A673 (cell line): ENCODE measurements around the gene NPTX1. TPM values are rescaled to one million over a fixed set of nuclear protein-coding genes. Genes with fewer than 3 reads are reported as not detected.

ENCODE experiments used
- BruUV-seq: library from RNA; stranded (reverse); fragments of 400-500 nt; replicated peaks from 2 replicates; lab custom pipeline; 2021; lab: Mats Ljungman, UMichigan
- CTCF ChIA-PET: fragments of 300-600 bp; sonication (Branson Sonifier 250); formaldehyde crosslinking; loops from one replicate; lab custom pipeline; 2022; ENCODE audit warnings: antibody characterized with exemption; lab: Charles Lee
- POLR2A ChIA-PET: fragments of 300-600 bp; sonication (Branson Sonifier 250); formaldehyde crosslinking; loops from one replicate; lab custom pipeline; 2022; ENCODE audit warnings: antibody characterized with exemption; ENCODE audit not compliant: low non-redundant PET; lab: Charles Lee
- DNase-seq: peaks from one replicate; pipeline ENCODE4 v3.0.0-alpha.2; 2015; ENCODE audit warnings: low spot score
- H3K27ac ChIP-seq: fragments of 200-600 bp; sonication (generic); 2 replicates; pipeline ENCODE4 v1.5.1; 2016; ENCODE audit warnings: mixed run types, low read depth, mild to moderate bottlenecking, mixed read lengths, antibody characterized with exemption, low read length; ENCODE audit not compliant: poor library complexity, severe bottlenecking
- H3K27me3 ChIP-seq: fragments of 200-600 bp; sonication (generic); replicated peaks from 2 replicates; pipeline ENCODE4 v1.6.1; 2017; ENCODE audit warnings: mixed run types, low read depth, mild to moderate bottlenecking, mixed read lengths, antibody characterized with exemption, low read length; ENCODE audit not compliant: insufficient read depth, poor library complexity
- H3K36me3 ChIP-seq: fragments of 200-600 bp; sonication (generic); 2 replicates; pipeline ENCODE4 v1.6.1; 2016; ENCODE audit warnings: mixed run types, mild to moderate bottlenecking, mixed read lengths, antibody characterized with exemption, low read length; ENCODE audit not compliant: insufficient read depth, poor library complexity, severe bottlenecking
- H3K4me1 ChIP-seq: fragments of 200-600 bp; sonication (generic); 2 replicates; pipeline ENCODE4 v1.6.1; 2017; ENCODE audit warnings: mixed run types, mild to moderate bottlenecking, mixed read lengths, antibody characterized with exemption, low read length; ENCODE audit not compliant: insufficient read depth, poor library complexity, severe bottlenecking
- H3K4me3 ChIP-seq: fragments of 200-600 bp; sonication (generic); 2 replicates; pipeline ENCODE4 v1.5.1; 2016; ENCODE audit warnings: low read depth, mixed run types, mild to moderate bottlenecking, mixed read lengths, low read length; ENCODE audit not compliant: poor library complexity, severe bottlenecking
- H3K9me3 ChIP-seq: fragments of 200-600 bp; sonication (generic); 2 replicates; pipeline ENCODE4 v1.6.1; 2016; ENCODE audit warnings: mixed run types, low read depth, mild to moderate bottlenecking, mixed read lengths, antibody characterized with exemption, low read length; ENCODE audit not compliant: poor library complexity, severe bottlenecking
- EZH2 ChIP-seq: fragments of 200-600 bp; sonication (generic); IDR thresholded peaks from 2 replicates; pipeline ENCODE4 v1.6.1; 2017; ENCODE audit warnings: borderline replicate concordance, low read depth, mild to moderate bottlenecking, mixed read lengths, antibody characterized with exemption, low read length; ENCODE audit not compliant: poor library complexity, severe bottlenecking
- intact Hi-C: fragments of 100-400 bp; cut with micrococcal nuclease; formaldehyde crosslinking; loops from one replicate; pipeline ENCODE4 v1.10.0; 2022; ENCODE audit not compliant: unreplicated experiment
- total RNA-seq: library from RNA; stranded (reverse); gene quantifications from 2 replicates; pipeline ENCODE4 v1.2.3, GENCODE V29; 2021
- TF ChIP-seq, protein P1 (sequence below): fragments of 300-800, 200-600 bp; sonication (generic); conservative IDR thresholded peaks from 2 replicates; pipeline ENCODE4 v1.5.1; 2017; ENCODE audit warnings: low read depth, mild to moderate bottlenecking, antibody characterized with exemption, low read length, moderate library complexity, mixed read lengths

The NPTX1 gene
- total RNA-seq, 1 experiment from 2014 or later = 0.43 TPM

GRCh38 chr17:80477647-80478478 lies 1.5 kb upstream of the NPTX1 start:
- H3K9me3 ChIP-seq = no peaks in the 10 kb centered on the region
- BruUV-seq = no TSS peak
- peaks cover 99% of the 10 kb centered on the region for H3K27me3 ChIP-seq
- TF ChIP-seq EZH2 = no peak
- TF ChIP-seq, protein P1, sequence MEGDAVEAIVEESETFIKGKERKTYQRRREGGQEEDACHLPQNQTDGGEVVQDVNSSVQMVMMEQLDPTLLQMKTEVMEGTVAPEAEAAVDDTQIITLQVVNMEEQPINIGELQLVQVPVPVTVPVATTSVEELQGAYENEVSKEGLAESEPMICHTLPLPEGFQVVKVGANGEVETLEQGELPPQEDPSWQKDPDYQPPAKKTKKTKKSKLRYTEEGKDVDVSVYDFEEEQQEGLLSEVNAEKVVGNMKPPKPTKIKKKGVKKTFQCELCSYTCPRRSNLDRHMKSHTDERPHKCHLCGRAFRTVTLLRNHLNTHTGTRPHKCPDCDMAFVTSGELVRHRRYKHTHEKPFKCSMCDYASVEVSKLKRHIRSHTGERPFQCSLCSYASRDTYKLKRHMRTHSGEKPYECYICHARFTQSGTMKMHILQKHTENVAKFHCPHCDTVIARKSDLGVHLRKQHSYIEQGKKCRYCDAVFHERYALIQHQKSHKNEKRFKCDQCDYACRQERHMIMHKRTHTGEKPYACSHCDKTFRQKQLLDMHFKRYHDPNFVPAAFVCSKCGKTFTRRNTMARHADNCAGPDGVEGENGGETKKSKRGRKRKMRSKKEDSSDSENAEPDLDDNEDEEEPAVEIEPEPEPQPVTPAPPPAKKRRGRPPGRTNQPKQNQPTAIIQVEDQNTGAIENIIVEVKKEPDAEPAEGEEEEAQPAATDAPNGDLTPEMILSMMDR = peak; percentile 53
- ChIA-PET CTCF (interaction anchor here (0.6 to 0.9 kb wide), 2 partner anchors 51 to 511 kb away, joined by 3 to 8 read pairs; no protein-coding TSS in a partner anchor), POLR2A (no interaction called here)
- peak; percentile 68 for DNase-seq
- no peaks in the 10 kb centered on the region for H3K36me3 ChIP-seq
- intact Hi-C loops = no loop called here
- no peak overlapping the region for H3K27ac ChIP-seq
- H3K4me3 ChIP-seq = no peak overlapping the region
- peaks cover 36% of the 10 kb centered on the region for H3K4me1 ChIP-seq

DNA sequence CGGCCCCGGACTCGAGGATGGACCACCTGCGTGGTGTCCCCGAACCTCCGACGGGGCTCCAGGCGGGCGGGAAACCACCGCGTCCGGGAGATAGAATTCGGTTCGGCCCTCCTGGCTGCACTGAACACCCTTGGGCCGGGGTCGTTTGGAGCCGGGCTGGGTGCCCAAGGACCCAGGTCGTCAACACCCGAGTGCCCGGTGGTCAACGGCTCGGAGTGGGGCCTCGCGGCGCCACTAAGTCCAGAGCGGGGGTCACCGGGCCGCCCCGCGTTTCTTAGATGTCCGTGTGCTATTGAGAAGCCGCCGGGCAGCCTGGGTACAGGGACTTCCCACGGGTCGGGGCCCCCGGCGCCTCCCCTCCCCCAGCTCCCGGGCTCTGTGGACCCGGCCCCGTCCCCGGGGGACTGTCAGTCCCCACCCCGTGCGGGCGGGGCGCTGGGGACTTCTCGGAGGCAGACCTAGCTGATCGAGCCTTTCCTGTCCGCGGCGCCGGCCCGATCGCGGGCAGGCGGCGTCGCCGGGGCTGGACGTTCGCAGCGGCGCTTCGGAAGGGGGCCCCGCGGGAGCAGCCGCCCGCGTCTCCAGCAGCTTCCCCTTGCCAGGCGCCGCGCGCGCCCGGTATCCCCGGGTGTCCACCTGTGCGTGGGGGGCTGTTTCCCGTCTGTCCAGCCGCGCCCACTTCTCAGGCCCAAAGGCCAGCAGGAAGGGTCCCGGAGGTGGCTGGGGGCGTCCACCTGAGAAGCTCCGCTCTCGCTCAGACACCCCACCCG lies 655 bp upstream of the NPTX1 start:
- H3K4me3 ChIP-seq = peak overlapping the region; percentile 25
- H3K27ac ChIP-seq = no peak overlapping the region
- ChIA-PET POLR2A (interaction anchor here (0.5 kb wide), 1 partner anchor 432 kb away, joined by 3 read pairs; no protein-coding TSS in a partner anchor), CTCF (interaction anchor here (0.9 kb wide), 1 partner anchor 50 kb away, joined by 3 read pairs; no protein-coding TSS in a partner anchor)
- DNase-seq = no peak
- intact Hi-C loops = no loop called here
- TF ChIP-seq, protein P1 = no peak
- peak; percentile 95 for TF ChIP-seq EZH2
- BruUV-seq = no TSS peak
- H3K4me1 ChIP-seq = peaks cover 36% of the 10 kb centered on the region
- H3K36me3 ChIP-seq = no peaks in the 10 kb centered on the region
- peaks cover 99% of the 10 kb centered on the region for H3K27me3 ChIP-seq
- no peaks in the 10 kb centered on the region for H3K9me3 ChIP-seq

DNA sequence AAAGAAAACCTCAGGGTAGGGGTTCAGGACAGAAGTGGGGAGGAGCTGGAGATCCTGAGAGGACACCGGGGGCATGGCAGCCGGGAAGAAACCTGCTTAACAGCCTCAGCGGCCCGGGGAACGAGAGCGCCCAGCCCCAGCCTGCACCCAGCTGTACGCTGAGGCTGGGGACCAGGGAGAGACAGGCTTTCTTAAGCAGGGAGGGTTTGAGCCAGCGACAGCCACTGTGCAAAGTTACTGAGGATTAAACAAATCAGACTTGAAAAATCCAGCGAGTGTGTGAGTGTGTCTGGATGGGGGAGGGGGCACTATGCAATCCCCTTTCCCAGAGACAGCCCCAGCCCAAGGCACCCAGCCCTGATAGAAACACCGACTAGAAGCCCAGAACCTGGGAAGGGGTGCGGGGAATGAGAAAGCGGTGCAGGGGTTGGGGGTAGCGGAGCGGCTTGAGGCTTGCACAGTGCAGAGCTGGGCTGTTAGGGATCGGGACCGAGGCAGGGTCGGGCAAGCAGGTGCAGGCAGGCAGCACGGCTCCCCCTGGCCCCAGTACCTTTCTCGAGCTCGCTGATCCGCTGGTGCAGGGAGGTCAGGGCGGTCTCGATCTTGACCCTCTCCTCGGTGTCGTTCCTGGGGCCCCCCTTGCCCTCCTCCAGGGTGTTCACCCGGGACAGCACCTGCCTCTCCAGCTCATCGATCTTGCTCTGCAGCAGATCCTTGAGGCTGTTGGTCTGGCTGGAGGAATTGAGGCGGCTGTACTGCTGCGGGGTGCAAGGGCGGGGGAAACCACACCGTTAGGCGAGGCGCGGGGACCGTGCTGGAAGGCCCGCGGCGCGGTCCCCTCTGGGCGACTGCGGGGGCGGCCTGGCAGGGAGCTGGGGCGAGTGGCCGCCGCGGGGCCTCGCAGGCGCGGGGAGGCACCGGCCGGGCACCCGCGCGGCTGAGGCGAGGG lies 1.2 kb downstream of the NPTX1 start:
- TF ChIP-seq, protein P1 = no peak
- peak; percentile 77 for TF ChIP-seq EZH2

More for the DNA sequence above, 1.2 kb downstream of the NPTX1 start:
- ChIA-PET CTCF (interaction anchor here (0.6 to 1.0 kb wide), 2 partner anchors 21 to 384 kb away, joined by 3 to 4 read pairs; no protein-coding TSS in a partner anchor), POLR2A (no interaction called here)
- Histone ChIP-seq H3K9me3 (no peaks in the 10 kb centered on the region), H3K4me3 (peak overlapping the region; percentile 15), H3K27ac (no peak overlapping the region), H3K36me3 (no peaks in the 10 kb centered on the region), H3K27me3 (peaks cover 97% of the 10 kb centered on the region), H3K4me1 (peaks cover 36% of the 10 kb centered on the region)
- DNase-seq = peak; percentile 42
- intact Hi-C loops = no loop called here
- BruUV-seq = no TSS peak
